ENCODE measurements around the gene TYMP. TPM values are rescaled to one million over a fixed set of nuclear protein-coding genes. Genes with fewer than 3 reads are reported as not detected.
A peak's percentile ranks its signal among the peaks of the same experiment; 100 is the strongest.

Gene TYMP
- total and polyA plus RNA-seq, 2 of the 8 experiments (the other 6 are each of a cell fraction or from before 2014, with no cell fraction given) = 0.43 to 0.48 TPM

DNA sequence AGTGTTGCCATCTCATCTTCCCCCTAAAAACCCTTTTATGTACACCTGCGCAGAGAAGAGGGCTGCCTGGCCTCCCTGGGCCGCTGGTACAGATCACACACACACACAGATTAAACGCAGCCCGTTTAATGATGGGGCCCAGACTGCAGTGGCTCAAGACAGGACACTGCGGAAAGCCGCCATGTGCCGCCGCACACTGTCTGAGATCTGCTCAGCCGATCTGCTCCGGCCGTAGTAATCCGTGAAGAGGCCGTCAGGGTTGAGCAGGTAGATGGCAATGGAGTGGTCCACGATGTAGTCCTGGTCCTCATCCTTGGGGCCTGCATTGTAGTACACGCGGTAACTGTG, 6.4 kb downstream of the TYMP start:
- Histone ChIP-seq H3K4me1 (replicated peaks in 1 of 4; ENCODE audit: control insufficient read depth in 3 of 4, insufficient read depth in 4 of 4, low read length in 3 of 4) (peaks cover 0 to 11% (median 6%) of the 10 kb centered on the region in 4 experiments; a peak in 5 of 7 replicates), H4K91ac (replicated peaks; ENCODE audit: insufficient read length, low read length) (no peak overlapping the region), H2BK15ac (ENCODE audit: low read length) (no peak overlapping the region), H3K9ac (replicated peaks in 1 of 4; ENCODE audit: extremely low read depth in 1 of 4, low read depth in 3 of 4, low read length in 3 of 4) (no peak overlapping the region), H4K8ac (ENCODE audit: extremely low read depth, insufficient read depth, low read length) (0 out of 2 replicates have a peak overlapping the region, but pooled peaks have one; percentile 0), H4K20me1 (replicated peaks in 1 of 2; ENCODE audit: control insufficient read depth in 1 of 2, insufficient read depth in 2 of 2, low read length in 2 of 2) (peaks cover 5 to 18% of the 10 kb centered on the region in 2 experiments), H3K23me2 (ENCODE audit: low read depth, low read length) (peaks cover 17% of the 10 kb centered on the region; the same call in 1 of the 2 replicates), H4K5ac (ENCODE audit: insufficient read length, low read depth, low read length) (no peak overlapping the region), H3K79me1 (ENCODE audit: low read depth, low read length) (no peaks in the 10 kb centered on the region), H3K4ac (replicated peaks; ENCODE audit: insufficient read length, low read depth, low read length) (no peak overlapping the region), H3K4me2 (ENCODE audit: insufficient read depth in 1 of 2, low read depth in 2 of 2, low read length in 2 of 2) (no peak overlapping the region), H3K27ac (ENCODE audit: low read depth, low read length) (no peak overlapping the region), H3K79me2 (ENCODE audit: control insufficient read depth in 1 of 2, insufficient read depth in 2 of 2, low read length in 2 of 2) (no peaks in the 10 kb centered on the region), H2BK5ac (ENCODE audit: low read depth, low read length) (no peak overlapping the region), H3K9me3 (ENCODE audit: insufficient read depth in 2 of 2, low read depth in 1 of 2, low read length in 1 of 2) (no peaks in the 10 kb centered on the region), H3K27me3 (replicated peaks in 1 of 4; ENCODE audit: control insufficient read depth in 3 of 4, extremely low read depth in 1 of 4, insufficient read depth in 3 of 4, low read length in 3 of 4) (peaks cover 3 to 18% (median 12%) of the 10 kb centered on the region in 4 experiments; a peak in 6 of 7 replicates), H3K23ac (ENCODE audit: insufficient read length) (no peak overlapping the region), H3K56ac (replicated peaks; ENCODE audit: insufficient read length, low read depth, low read length) (no peak overlapping the region), H2BK20ac (ENCODE audit: low read length) (no peak overlapping the region), H2AK5ac (ENCODE audit: low read depth, low read length) (no peak overlapping the region), H2AFZ (ENCODE audit: low read length) (no peak overlapping the region), H3K14ac (ENCODE audit: insufficient read length) (no peak overlapping the region), H3K36me3 (ENCODE audit: control insufficient read depth in 2 of 4, insufficient read depth in 4 of 4, low read length in 3 of 4) (peaks cover 4 to 25% (median 16%) of the 10 kb centered on the region in 4 experiments; a peak in 7 of 8 replicates), H3K4me3 (ENCODE audit: extremely low read depth in 1 of 4, insufficient read depth in 2 of 4, low read depth in 3 of 4, low read length in 4 of 4) (no peak overlapping the region), H3K18ac (ENCODE audit: extremely low read depth, low read length) (no peak overlapping the region), H2BK12ac (ENCODE audit: low read depth, low read length) (no peak overlapping the region), H2BK120ac (replicated peaks; ENCODE audit: low read depth, low read length) (no peak overlapping the region)
- ChIA-PET POLR2A (ENCODE audit: partially characterized antibody) (interaction anchor here (0.7 to 1.0 kb wide), 2 partner anchors 12 to 16 kb away, joined by 3 to 4 read pairs; partner anchors contain the start of genes LMF2 and NCAPH2), CTCF (ENCODE audit: partially characterized antibody) (no interaction called here)
- no peak for DNase-seq (ENCODE audit: low read depth in 1 of 2, low spot score in 2 of 2)
- WGBS, 2 experiments (ENCODE audit: extremely low coverage in 1 of 2, insufficient coverage in 1 of 2, insufficient read length in 1 of 2, insufficient replicate concordance in 2 of 2, low coverage in 1 of 2, low lambda C conversion rate in 2 of 2, missing lambda C conversion rate in 1 of 2) = 92% methylated on average over 16 of the region's 16 CpGs; no CpG with 5 or more reads in 1 of the 2 experiments
- TF ChIP-seq, protein P1, sequence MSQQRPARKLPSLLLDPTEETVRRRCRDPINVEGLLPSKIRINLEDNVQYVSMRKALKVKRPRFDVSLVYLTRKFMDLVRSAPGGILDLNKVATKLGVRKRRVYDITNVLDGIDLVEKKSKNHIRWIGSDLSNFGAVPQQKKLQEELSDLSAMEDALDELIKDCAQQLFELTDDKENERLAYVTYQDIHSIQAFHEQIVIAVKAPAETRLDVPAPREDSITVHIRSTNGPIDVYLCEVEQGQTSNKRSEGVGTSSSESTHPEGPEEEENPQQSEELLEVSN (IDR thresholded peaks at IDR 0.05) = no peak
- TF ChIP-seq SP1 (IDR thresholded peaks at IDR 0.05; ENCODE audit: low read depth, low read length) = no peak
- FAIRE-seq = no peak
